Right lobe of liver (tissue), 4 donors: Measurements from ENCODE around the gene INMT.

Source experiments
- POLR2A ChIP-seq: fragments of 450-650 bp; IDR thresholded peaks from one replicate; pipeline ENCODE4 v1.6.1; 2017; ENCODE audit warnings: antibody characterized with exemption, mild to moderate bottlenecking
- TF ChIP-seq, protein P1 (sequence below), 4 donors: fragments of 200-600 bp in 3 of 4; fragments of 450-650 bp in 1 of 4; IDR thresholded peaks; one replicate each; pipeline versions ENCODE4 v1.5.1 to v1.8.0; 2016 to 2022; ENCODE audit warnings: antibody characterized with exemption in 4 of 4, mild to moderate bottlenecking in 2 of 4
- donor health status: DM: no; HTN: no; CAD: no.
- donor health status: DM: no; HTN: no; CAD: no.
- donor health status: DM: no; HTN: yes; CAD: no.

DNA sequence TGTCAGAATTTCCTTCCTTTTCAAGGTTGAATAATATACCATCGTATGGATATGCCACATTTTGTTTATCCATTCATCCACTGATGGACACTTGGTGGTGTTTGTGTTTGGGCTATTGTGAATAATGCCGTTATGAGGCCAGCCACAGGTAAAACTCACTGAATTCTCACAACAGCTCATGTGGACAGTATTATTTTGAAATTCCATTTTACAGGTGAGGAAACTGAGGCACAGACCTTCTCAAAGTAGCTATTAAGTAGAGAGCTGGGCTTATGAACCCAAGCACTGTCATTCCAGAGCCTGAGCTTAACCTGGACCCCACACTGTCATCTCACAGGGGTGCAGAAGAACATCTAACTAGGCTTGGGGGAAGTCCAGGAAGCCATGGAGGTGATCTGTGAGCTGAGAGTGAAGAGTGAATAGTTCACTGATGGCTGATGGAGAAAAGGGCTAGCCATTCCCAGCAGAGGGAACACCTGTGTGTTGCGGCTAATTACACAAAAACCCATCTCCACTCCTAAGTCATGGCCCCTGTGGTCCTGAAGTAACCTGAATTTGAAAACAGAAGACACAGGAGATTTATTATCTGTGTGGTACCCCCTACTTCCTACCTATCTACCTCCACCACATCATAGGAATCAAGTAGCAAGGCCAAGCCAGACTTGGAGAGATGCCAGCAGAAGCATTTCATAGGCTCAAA lies 8.7 kb downstream of the INMT start:
- no peak for TF ChIP-seq POLR2A
- TF ChIP-seq, protein P1, sequence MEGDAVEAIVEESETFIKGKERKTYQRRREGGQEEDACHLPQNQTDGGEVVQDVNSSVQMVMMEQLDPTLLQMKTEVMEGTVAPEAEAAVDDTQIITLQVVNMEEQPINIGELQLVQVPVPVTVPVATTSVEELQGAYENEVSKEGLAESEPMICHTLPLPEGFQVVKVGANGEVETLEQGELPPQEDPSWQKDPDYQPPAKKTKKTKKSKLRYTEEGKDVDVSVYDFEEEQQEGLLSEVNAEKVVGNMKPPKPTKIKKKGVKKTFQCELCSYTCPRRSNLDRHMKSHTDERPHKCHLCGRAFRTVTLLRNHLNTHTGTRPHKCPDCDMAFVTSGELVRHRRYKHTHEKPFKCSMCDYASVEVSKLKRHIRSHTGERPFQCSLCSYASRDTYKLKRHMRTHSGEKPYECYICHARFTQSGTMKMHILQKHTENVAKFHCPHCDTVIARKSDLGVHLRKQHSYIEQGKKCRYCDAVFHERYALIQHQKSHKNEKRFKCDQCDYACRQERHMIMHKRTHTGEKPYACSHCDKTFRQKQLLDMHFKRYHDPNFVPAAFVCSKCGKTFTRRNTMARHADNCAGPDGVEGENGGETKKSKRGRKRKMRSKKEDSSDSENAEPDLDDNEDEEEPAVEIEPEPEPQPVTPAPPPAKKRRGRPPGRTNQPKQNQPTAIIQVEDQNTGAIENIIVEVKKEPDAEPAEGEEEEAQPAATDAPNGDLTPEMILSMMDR (IDR thresholded peaks at IDR 0.05): no peak
